DMS153 treated with DMSO at 0.1 percent for 48 hours (cell line): ENCODE data around the gene TM9SF4.
"Not testable (repeated sequence)": the region's sequence is repeated elsewhere in the genome, so short reads cannot be mapped to it uniquely, and the experiment has no call there.

Source experiments
- DNase-seq: peaks from one replicate; lab custom pipeline; 2025; ENCODE audit not compliant: unreplicated experiment; lab: John Stamatoyannopoulos, UW

Gene TM9SF4

GRCh38 chr20:32188376-32189122 is 79.0 kb downstream of the TM9SF4 start:
- no peak for DNase-seq

GRCh38 chr20:32189123-32189410 is 79.6 kb downstream of the TM9SF4 start:
- DNase-seq = no peak

GRCh38 chr20:32189691-32190615 is 80.4 kb downstream of the TM9SF4 start:
- DNase-seq = no peak

- DNase-seq = no peak
These were observed 81.3 kb downstream of the TM9SF4 start for GRCh38 chr20:32190616-32191415.

- DNase-seq = no peak
These were observed 81.9 kb downstream of the TM9SF4 start for GRCh38 chr20:32191422-32191821.

- DNase-seq = no peak
These were observed 82.4 kb downstream of the TM9SF4 start for GRCh38 chr20:32191873-32192272.

- no peak for DNase-seq
These were observed 83.2 kb downstream of the TM9SF4 start for GRCh38 chr20:32192698-32193097.

GRCh38 chr20:32193336-32193735 is 83.8 kb downstream of the TM9SF4 start:
- DNase-seq = not testable (repeated sequence)

- DNase-seq = no peak
These were observed 84.5 kb downstream of the TM9SF4 start for GRCh38 chr20:32193996-32194395.

GRCh38 chr20:32195581-32195980 is 86.1 kb downstream of the TM9SF4 start:
- no peak for DNase-seq

- DNase-seq = not testable (repeated sequence)
These were observed 87.1 kb downstream of the TM9SF4 start for GRCh38 chr20:32196613-32197012.

GRCh38 chr20:32197136-32197535 is 87.6 kb downstream of the TM9SF4 start:
- not testable (repeated sequence) for DNase-seq

- DNase-seq = no peak
These were observed 89.5 kb downstream of the TM9SF4 start for GRCh38 chr20:32199006-32199405.

- DNase-seq = no peak
These were observed 91.9 kb downstream of the TM9SF4 start for GRCh38 chr20:32201296-32201976.

GRCh38 chr20:32201977-32202363 is 92.5 kb downstream of the TM9SF4 start:
- no peak for DNase-seq

- DNase-seq = no peak
These were observed 94.1 kb downstream of the TM9SF4 start for GRCh38 chr20:32203356-32204204.

GRCh38 chr20:32204205-32205109 is 94.9 kb downstream of the TM9SF4 start:
- DNase-seq = no peak

- no peak for DNase-seq
These were observed 95.8 kb downstream of the TM9SF4 start for GRCh38 chr20:32205110-32205842.
